ENCODE measurements around the gene RILPL1.
"Not testable (repeated sequence)": the region's sequence is repeated elsewhere in the genome, so short reads cannot be mapped to it uniquely, and the experiment has no call there.

The RILPL1 gene

GRCh38 chr12:123433615-123434014, 99.9 kb downstream of the RILPL1 start:
- Histone ChIP-seq H4K20me1 (ENCODE audit: insufficient read depth, low read length) (no peaks in the 10 kb centered on the region), H3K9ac (ENCODE audit: low read length) (no peak overlapping the region; the same call in 1 of the 2 replicates), H3K79me2 (ENCODE audit: insufficient read depth, low read length) (0 out of 2 replicates have a peak, but pooled peaks cover 4% of the 10 kb centered on the region), H3K4me2 (ENCODE audit: low read length) (peak overlapping the region; percentile 66), H2AFZ (ENCODE audit: low read length) (no peak overlapping the region), H3K4me3 (ENCODE audit: low read depth, low read length, poor library complexity, severe bottlenecking) (peak overlapping the region; percentile 44), H3K9me2 (ENCODE audit: low read depth, low read length) (no peaks in the 10 kb centered on the region), H3K9me3 (ENCODE audit: low read length) (no peaks in the 10 kb centered on the region), H3K4me1 (ENCODE audit: insufficient read depth, low read length, severe bottlenecking) (peaks cover 50% of the 10 kb centered on the region), H3F3A (ENCODE audit: insufficient read depth, low read length) (no peaks in the 10 kb centered on the region), H3K27ac (ENCODE audit: low read depth, low read length, poor library complexity, severe bottlenecking) (peak overlapping the region; percentile 69), H3K27me3 (ENCODE audit: insufficient read depth, low read length) (no peaks in the 10 kb centered on the region), H3K36me3 (ENCODE audit: insufficient read depth, low read length) (peaks cover 8% of the 10 kb centered on the region)
- TF ChIP-seq EZH2 (IDR thresholded peaks at IDR 0.05; ENCODE audit: borderline replicate concordance, low read length), result no peak
- TF ChIP-seq CTCF (IDR thresholded peaks at IDR 0.05; ENCODE audit: low read length), result no peak

- H3K27ac ChIP-seq (ENCODE audit: low read depth, low read length, poor library complexity, severe bottlenecking), result peak overlapping the region; percentile 69
- peaks cover 12% of the 10 kb centered on the region for H3K36me3 ChIP-seq (ENCODE audit: insufficient read depth, low read length)
These were observed 101.3 kb downstream of the RILPL1 start for GRCh38 chr12:123431951-123432817.

GRCh38 chr12:123429101-123429500, 104.4 kb downstream of the RILPL1 start:
- not testable (repeated sequence) for H3F3A ChIP-seq (ENCODE audit: insufficient read depth, low read length); H3K79me2 ChIP-seq (ENCODE audit: insufficient read depth, low read length)

More at GRCh38 chr12:123431951-123432817, 101.3 kb downstream of the RILPL1 start:
- peaks cover 61% of the 10 kb centered on the region for H3K4me1 ChIP-seq (ENCODE audit: insufficient read depth, low read length, severe bottlenecking)
- H3K4me2 ChIP-seq (ENCODE audit: low read length), result peak overlapping the region; percentile 66
- not testable (repeated sequence) for H2AFZ ChIP-seq (ENCODE audit: low read length); H3F3A ChIP-seq (ENCODE audit: insufficient read depth, low read length); H4K20me1 ChIP-seq (ENCODE audit: insufficient read depth, low read length); H3K27me3 ChIP-seq (ENCODE audit: insufficient read depth, low read length); H3K9me2 ChIP-seq (ENCODE audit: low read depth, low read length); H3K9me3 ChIP-seq (ENCODE audit: low read length); H3K79me2 ChIP-seq (ENCODE audit: insufficient read depth, low read length)
- peak overlapping the region; percentile 18; the same call in 1 of the 2 replicates for H3K9ac ChIP-seq (ENCODE audit: low read length)
- H3K4me3 ChIP-seq (ENCODE audit: low read depth, low read length, poor library complexity, severe bottlenecking), result peak overlapping the region; percentile 44

GRCh38 chr12:123428591-123428990, 104.9 kb downstream of the RILPL1 start:
- no peaks in the 10 kb centered on the region for H3K9me3 ChIP-seq (ENCODE audit: low read length)
- peaks cover 42% of the 10 kb centered on the region for H3K4me1 ChIP-seq (ENCODE audit: insufficient read depth, low read length, severe bottlenecking)
- peaks cover 10% of the 10 kb centered on the region for H3K36me3 ChIP-seq (ENCODE audit: insufficient read depth, low read length)
- H3K4me2 ChIP-seq (ENCODE audit: low read length), result no peak overlapping the region
- H3K27ac ChIP-seq (ENCODE audit: low read depth, low read length, poor library complexity, severe bottlenecking), result peak overlapping the region; percentile 81
- no peaks in the 10 kb centered on the region for H3F3A ChIP-seq (ENCODE audit: insufficient read depth, low read length)
- 0 out of 2 replicates have a peak, but pooled peaks cover under 1% of the 10 kb centered on the region for H3K79me2 ChIP-seq (ENCODE audit: insufficient read depth, low read length)
- H3K27me3 ChIP-seq (ENCODE audit: insufficient read depth, low read length), result no peaks in the 10 kb centered on the region
- no peak for TF ChIP-seq CTCF (IDR thresholded peaks at IDR 0.05; ENCODE audit: low read length)
- no peak for TF ChIP-seq EZH2 (IDR thresholded peaks at IDR 0.05; ENCODE audit: borderline replicate concordance, low read length)
- no peak overlapping the region for H2AFZ ChIP-seq (ENCODE audit: low read length)
- no peak overlapping the region for H3K9ac ChIP-seq (ENCODE audit: low read length)
- H3K9me2 ChIP-seq (ENCODE audit: low read depth, low read length), result no peaks in the 10 kb centered on the region
- no peak overlapping the region for H3K4me3 ChIP-seq (ENCODE audit: low read depth, low read length, poor library complexity, severe bottlenecking)
- H4K20me1 ChIP-seq (ENCODE audit: insufficient read depth, low read length), result no peaks in the 10 kb centered on the region

More at GRCh38 chr12:123429101-123429500, 104.4 kb downstream of the RILPL1 start:
- not testable (repeated sequence) for H3K27me3 ChIP-seq (ENCODE audit: insufficient read depth, low read length); H3K4me2 ChIP-seq (ENCODE audit: low read length); H3K9ac ChIP-seq (ENCODE audit: low read length); H3K9me3 ChIP-seq (ENCODE audit: low read length); H3K4me3 ChIP-seq (ENCODE audit: low read depth, low read length, poor library complexity, severe bottlenecking); H4K20me1 ChIP-seq (ENCODE audit: insufficient read depth, low read length); H2AFZ ChIP-seq (ENCODE audit: low read length); H3K9me2 ChIP-seq (ENCODE audit: low read depth, low read length)
- peaks cover 12% of the 10 kb centered on the region for H3K36me3 ChIP-seq (ENCODE audit: insufficient read depth, low read length)
- peak overlapping the region; percentile 81 for H3K27ac ChIP-seq (ENCODE audit: low read depth, low read length, poor library complexity, severe bottlenecking)
- peaks cover 47% of the 10 kb centered on the region for H3K4me1 ChIP-seq (ENCODE audit: insufficient read depth, low read length, severe bottlenecking)
